ENCODE data around the gene CLMN.
"Not testable (repeated sequence)": the region's sequence is repeated elsewhere in the genome, so short reads cannot be mapped to it uniquely, and the experiment has no call there.

GRCh38 chr14:95282986-95283380, 36.7 kb downstream of the CLMN start:
- not testable (repeated sequence) for TF ChIP-seq EP300 (conservative IDR thresholded peaks at IDR 0.05; ENCODE audit: poor library complexity, severe bottlenecking); TAF1 (IDR thresholded peaks at IDR 0.05; ENCODE audit: low read depth)

Measured in neural cell (in vitro differentiated cells).